GM12892 (cell line): ENCODE data around the gene GNB1L.

Experiments used
- POLR2A ChIP-seq: IDR thresholded peaks from 2 replicates; pipeline ENCODE4 v1.6.1; 2011; ENCODE audit warnings: low read depth, low read length, control low read depth
- TAF1 ChIP-seq: IDR thresholded peaks from 2 replicates; pipeline ENCODE4 v1.6.1; 2011; ENCODE audit warnings: low read depth, mild to moderate bottlenecking, control low read depth, low read length, borderline replicate concordance

DNA sequence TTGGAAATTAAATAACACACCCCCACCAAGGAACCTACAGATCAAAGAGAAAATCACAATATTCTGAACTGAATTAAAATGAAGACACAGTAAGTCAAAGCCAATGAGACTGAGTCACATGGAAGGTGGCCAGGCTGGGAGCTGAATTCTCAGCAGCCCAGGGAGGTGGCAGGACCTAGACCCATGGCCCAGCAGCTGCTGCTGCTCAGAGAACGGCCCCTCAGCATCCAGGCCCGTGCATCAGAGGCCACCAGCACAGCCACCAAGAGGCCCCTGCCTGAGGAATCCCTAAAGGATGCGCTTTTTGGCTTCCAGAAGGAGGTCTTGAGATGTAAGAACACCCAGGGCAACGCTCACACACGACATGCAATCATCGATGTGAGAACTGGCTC lies 59.1 kb downstream of the GNB1L start:
- no peak for TF ChIP-seq POLR2A
- TF ChIP-seq TAF1, result no peak
